GM12891 (cell line): Measurements from ENCODE around the gene L1CAM.

Experiments
- DNase-seq: peaks from one replicate; pipeline ENCODE4 v3.0.0; 2011; ENCODE audit warnings: low spot score; ENCODE audit not compliant: insufficient read length
- FAIRE-seq: peaks from 2 replicates; lab custom pipeline; 2011; peaks lifted over from hg19 to GRCh38; lab: Jason Lieb, UNC
- PAX5 ChIP-seq: IDR thresholded peaks from 2 replicates; pipeline ENCODE4 v1.6.1; 2011; ENCODE audit warnings: low read length, moderate library complexity, mild to moderate bottlenecking; ENCODE audit not compliant: insufficient read depth, severe bottlenecking
- POLR2A ChIP-seq: IDR thresholded peaks from 2 replicates; pipeline ENCODE4 v1.6.1; 2011; ENCODE audit warnings: low read depth, low read length, control low read depth
- POLR2AphosphoS5 ChIP-seq: IDR thresholded peaks from 2 replicates; pipeline ENCODE4 v1.6.1; 2011; ENCODE audit warnings: low read depth, low read length, control low read depth
- POU2F2 ChIP-seq: IDR thresholded peaks from 2 replicates; pipeline ENCODE4 v1.6.1; 2011; ENCODE audit warnings: low read depth, mild to moderate bottlenecking, control low read depth, low read length, moderate library complexity
- SPI1 ChIP-seq: IDR thresholded peaks from 2 replicates; pipeline ENCODE4 v1.6.1; 2011; ENCODE audit warnings: low read depth, low read length, control low read depth
- TAF1 ChIP-seq: IDR thresholded peaks from 2 replicates; pipeline ENCODE4 v1.6.1; 2011; ENCODE audit warnings: low read depth, low read length, control low read depth

The L1CAM gene

DNA sequence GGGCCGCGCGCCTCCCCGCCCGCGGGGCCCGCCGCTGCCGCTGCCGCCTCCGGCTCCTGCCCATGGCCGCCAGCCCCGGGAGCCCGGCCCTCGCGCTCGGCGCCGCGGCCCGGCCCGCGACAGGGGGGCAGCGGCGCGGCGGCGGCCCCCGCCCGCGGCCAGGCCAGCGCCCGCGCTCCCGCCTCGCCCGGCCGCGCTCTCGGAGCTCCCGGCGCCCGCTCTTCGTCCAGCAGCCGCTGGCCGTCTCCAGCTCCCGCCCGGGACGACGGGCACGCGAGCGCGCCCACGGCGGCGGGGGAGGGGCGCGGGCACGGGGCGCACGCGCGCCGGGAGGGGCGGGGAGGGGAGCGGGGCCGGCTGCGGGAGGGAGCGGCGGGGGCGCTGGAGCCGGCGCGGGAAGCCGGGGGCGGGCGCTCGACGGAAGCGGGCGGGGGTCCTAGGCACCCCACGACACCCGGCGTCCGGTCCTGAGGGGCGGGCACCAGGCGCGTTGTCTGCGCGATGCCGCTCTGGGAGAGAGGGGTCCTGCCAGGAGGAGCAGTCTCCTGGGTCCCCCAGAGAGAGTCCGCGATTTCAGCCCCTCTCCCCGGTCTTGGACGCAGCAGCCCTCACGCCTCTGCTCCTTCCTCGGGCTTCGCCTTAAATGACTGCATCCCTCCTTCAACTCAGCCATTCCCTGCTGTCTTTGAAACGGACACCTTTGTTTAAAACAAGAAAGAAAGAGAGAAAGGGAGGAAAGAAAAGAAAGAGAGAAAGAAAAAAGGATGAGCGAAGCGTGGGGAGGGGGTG, 55.1 kb downstream of the L1CAM start:
- DNase-seq: no peak
- FAIRE-seq: no peak
- no peak for TF ChIP-seq PAX5
- no peak for TF ChIP-seq POU2F2
- TF ChIP-seq POLR2AphosphoS5: no peak
- no peak for TF ChIP-seq SPI1
- TF ChIP-seq POLR2A: no peak
- no peak for TF ChIP-seq TAF1

DNA sequence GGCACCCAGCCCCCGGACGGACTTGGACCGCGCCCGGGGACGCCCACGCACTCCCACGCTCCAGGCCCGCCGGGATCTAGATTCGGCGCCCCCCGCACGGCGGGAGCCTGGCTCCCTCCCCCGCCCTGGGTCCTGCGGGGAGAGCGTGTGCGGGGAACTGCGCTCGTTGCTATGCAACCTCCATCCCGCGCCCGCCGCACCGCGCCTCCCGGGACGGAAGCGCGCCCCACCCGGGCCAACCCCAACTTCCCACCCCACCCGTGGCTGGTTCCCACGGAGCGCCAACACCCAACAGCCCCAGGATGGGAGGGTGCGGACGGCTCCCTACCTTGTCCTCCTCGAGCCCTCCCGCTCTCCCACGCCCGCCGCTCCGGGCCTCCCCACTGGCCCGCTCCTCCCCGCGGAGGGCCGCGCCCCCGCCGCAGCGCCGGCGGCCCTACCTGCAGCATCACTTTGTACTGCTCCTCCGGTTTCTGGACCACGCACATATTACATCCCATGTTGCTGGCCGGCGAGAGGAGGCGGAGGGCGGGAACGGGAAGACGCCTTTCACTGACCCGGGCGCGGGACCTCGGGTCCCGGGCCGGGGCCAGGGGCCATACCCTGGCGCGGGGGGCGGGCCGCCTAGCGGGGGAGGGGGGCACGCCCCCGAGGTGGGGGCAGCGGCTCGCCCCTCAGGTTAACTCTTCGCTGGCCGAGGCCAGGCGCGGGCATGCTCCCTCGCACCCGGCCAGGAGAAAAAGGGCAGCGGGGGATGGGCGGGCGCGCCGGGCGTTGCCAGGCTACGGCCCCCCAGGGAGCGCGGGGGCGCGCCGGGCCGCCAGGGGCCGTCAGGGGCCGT, 56.0 kb downstream of the L1CAM start, which contains the start of gene PDZD4:
Gene PDZD4, minus strand, starts transcription at position 746 of the 841 bp plus-strand sequence. Its CDS starts 246 bp downstream, at position 500.
- no peak for TF ChIP-seq SPI1
- no peak for TF ChIP-seq POLR2A
- no peak for TF ChIP-seq POU2F2
- TF ChIP-seq PAX5: no peak
- no peak for TF ChIP-seq TAF1
- no peak for TF ChIP-seq POLR2AphosphoS5
- DNase-seq (no peak), FAIRE-seq (no peak)

DNA sequence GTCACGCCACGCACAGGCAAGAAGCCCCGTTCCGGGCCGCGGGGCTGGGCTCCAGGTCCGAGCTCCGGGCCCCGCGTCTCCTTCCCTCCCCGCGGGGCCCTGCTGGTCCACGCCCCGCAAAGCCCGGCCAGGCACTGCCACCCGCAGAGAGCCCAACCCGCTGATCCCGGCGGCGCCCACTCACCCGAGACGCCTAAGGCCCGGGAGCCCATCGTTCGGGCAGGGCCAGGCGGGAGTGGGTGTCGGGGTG, 56.5 kb downstream of the L1CAM start:
- no peak for DNase-seq

DNA sequence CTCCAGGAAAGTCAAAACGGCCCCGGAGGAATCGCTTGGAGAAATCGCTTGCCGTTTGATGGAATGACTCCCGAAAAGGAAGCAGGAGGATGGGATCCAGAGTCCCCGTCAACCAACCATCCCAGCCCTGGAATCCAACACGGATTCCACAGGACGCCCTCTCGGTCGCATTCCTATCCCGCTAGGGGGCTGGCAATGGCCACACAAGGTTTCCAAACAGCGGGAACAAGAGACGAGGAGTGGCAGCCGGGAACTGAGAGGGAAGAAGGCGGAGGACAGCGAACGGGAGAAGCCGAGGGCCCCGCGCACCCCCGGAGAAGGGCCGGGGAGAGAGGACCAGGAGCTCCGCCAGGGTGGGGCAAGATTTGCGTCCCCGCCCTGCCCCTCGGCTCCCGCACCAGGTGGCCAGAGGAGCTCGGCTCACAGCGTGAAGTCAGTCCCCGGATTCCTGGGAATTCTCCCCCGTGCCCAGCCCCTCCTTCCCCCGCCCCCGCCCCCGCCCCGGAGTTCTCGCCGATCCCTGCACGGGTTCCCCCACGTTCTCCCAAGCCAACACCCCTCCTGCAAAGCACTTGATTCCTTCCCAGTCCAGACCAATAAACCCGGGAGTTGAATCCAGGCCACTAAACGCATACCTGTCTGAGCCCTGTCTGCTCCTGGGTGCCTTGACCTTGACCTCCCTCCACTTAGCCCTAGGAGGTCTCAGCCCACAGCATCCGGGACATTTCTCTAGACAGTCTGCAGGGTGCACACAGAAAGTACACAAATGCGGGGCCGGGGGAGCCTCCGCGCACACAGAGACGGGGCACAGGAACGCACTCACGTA, 57.0 kb downstream of the L1CAM start:
- no peak for DNase-seq
- no peak for FAIRE-seq
- TF ChIP-seq SPI1: no peak

More for the DNA sequence above, 56.5 kb downstream of the L1CAM start:
- no peak for FAIRE-seq
- TF ChIP-seq POLR2A (no peak), POU2F2 (no peak), POLR2AphosphoS5 (no peak), TAF1 (no peak), SPI1 (no peak), PAX5 (no peak)

DNA sequence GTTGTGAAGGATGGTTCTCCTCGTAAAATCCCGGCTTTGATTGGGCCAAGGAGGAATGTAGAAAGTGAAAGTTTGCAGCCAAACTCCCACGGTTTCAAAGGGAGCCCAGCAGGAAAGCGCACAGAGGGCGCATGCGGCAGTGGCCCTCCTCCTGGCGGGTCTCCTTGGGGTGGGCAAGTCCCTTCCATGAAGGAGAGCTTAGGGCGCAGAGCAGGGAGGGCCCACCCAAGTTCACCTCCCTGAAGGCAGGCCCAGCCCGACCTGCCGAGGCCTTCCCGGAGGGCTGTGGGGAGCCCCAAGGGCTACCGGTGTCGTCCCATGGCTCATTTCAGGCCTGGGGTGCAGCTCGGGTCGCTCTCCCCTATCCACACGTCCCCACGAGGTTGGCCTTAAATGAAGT, 57.7 kb downstream of the L1CAM start:
- FAIRE-seq: no peak
- DNase-seq: no peak
- TF ChIP-seq SPI1 (no peak), POU2F2 (no peak), PAX5 (no peak), POLR2A (no peak), POLR2AphosphoS5 (no peak), TAF1 (no peak)

DNA sequence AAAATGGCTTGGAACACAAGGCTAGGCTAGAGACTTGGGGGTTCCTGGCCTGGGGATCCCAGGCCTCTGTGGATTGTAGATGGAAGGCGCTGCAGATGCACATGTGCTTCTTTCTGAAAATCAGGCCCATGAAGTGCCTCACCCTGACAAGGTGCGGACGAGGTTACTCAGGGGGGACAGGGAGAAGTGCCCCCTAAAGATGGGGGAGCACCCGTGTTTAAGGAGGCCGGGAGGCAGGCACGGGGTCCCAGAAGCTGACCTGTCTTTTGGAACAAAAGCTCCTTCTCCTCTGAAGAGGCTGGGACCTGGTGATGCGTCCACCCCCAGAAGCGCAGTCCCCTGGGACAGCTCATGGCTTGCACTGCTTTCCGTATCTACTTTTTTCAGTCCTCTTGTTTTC, 58.1 kb downstream of the L1CAM start:
- TF ChIP-seq POLR2A (no peak), POU2F2 (no peak), SPI1 (no peak), PAX5 (no peak), TAF1 (no peak), POLR2AphosphoS5 (no peak)
- no peak for FAIRE-seq
- no peak for DNase-seq

DNA sequence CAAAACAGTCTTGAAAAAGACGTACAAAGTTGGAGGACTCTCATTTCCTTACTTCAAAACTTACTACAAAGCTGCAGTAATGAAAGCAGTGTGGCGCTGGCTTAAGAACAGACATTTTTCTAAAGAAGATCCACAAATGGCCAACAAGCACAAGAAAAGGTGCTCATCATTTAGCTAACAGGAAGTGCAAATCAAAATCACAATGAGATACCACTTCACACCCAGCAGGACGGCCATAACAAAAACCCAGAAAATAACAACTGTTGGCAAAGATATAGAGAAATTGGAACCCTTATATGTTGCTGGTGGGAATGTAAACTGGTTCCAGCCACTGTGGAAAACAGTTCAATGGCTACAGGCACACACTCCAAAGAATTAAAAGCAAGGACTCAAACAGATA, 59.0 kb downstream of the L1CAM start:
- TF ChIP-seq PAX5 (no peak), SPI1 (no peak), POU2F2 (no peak)
- no peak for FAIRE-seq
- DNase-seq: no peak

DNA sequence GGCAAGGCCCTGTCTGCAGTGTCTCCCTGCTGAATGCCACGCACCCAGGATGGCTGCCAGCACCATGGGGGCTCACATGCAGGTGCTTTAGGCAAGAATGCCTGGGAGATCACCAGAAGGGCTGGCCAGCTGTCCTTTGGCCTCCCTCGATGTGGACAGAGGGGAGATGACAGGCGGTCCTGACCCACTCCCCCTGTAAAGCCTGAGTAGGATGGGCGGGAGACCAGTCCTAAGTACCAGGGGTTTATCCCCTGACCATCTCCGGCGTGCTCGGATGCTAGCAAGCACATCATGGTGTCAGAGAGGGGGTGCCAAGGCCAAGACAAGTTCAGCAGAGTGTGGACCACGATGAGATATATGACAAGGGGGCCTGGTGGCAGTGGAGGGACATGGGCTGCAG, 60.9 kb downstream of the L1CAM start:
- TF ChIP-seq SPI1: no peak
- no peak for TF ChIP-seq TAF1
- no peak for TF ChIP-seq POU2F2
- TF ChIP-seq POLR2A: no peak
- no peak for TF ChIP-seq PAX5
- no peak for TF ChIP-seq POLR2AphosphoS5

DNA sequence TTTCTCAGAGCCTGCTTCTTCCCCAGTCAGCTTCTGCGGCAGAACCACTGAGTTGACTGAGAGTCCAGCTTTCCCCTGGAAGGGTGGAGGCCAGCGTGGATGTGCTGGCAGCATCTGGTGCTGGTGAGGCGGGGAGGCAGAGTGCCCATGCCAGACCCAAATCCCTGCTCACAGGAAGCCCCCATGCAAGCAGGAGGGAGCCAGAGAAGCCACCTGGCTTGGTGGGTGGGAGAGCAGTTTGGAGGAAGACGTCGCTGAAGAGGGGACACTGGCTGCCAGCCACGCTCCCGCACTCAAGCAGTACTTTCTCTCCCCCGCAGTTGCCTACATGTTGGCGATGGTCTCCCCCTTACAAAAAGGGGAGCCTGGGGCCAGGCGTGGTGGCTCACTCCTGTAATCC, 61.6 kb downstream of the L1CAM start:
- FAIRE-seq: no peak
- DNase-seq: no peak
- TF ChIP-seq PAX5 (no peak), TAF1 (no peak), SPI1 (no peak), POLR2AphosphoS5 (no peak), POLR2A (no peak), POU2F2 (no peak)

More for the DNA sequence above, 60.9 kb downstream of the L1CAM start:
- FAIRE-seq (no peak), DNase-seq (no peak)
